ENCODE data around the gene ARFGEF2.
"Not testable (repeated sequence)": the region's sequence is repeated elsewhere in the genome, so short reads cannot be mapped to it uniquely, and the experiment has no call there.

The ARFGEF2 gene

GRCh38 chr20:48930035-48930434, 8.5 kb downstream of the ARFGEF2 start:
- DNase-seq, result no peak

- DNase-seq, result no peak
Measured at GRCh38 chr20:48930878-48931277, 9.4 kb downstream of the ARFGEF2 start.

GRCh38 chr20:48931527-48932374, 10.2 kb downstream of the ARFGEF2 start:
- no peak for DNase-seq

- no peak for DNase-seq
Measured at GRCh38 chr20:48932375-48932941, 10.9 kb downstream of the ARFGEF2 start.

- DNase-seq, result no peak
Measured at GRCh38 chr20:48933017-48933766, 11.7 kb downstream of the ARFGEF2 start.

GRCh38 chr20:48934273-48934877, 12.9 kb downstream of the ARFGEF2 start:
- DNase-seq, result not testable (repeated sequence)

GRCh38 chr20:48934966-48935365, 13.5 kb downstream of the ARFGEF2 start:
- DNase-seq, result not testable (repeated sequence)

GRCh38 chr20:48936178-48936577, 14.7 kb downstream of the ARFGEF2 start:
- DNase-seq, result not testable (repeated sequence)

- DNase-seq, result no peak
Measured at GRCh38 chr20:48937674-48938073, 16.2 kb downstream of the ARFGEF2 start.

GRCh38 chr20:48938670-48939069, 17.2 kb downstream of the ARFGEF2 start:
- DNase-seq, result no peak

GRCh38 chr20:48940170-48940569, 18.7 kb downstream of the ARFGEF2 start:
- no peak for DNase-seq

GRCh38 chr20:48941467-48941866, 20.0 kb downstream of the ARFGEF2 start:
- no peak for DNase-seq

- no peak for DNase-seq
Measured at GRCh38 chr20:48942730-48943129, 21.2 kb downstream of the ARFGEF2 start.

- no peak for DNase-seq
Measured at GRCh38 chr20:48944663-48945297, 23.3 kb downstream of the ARFGEF2 start.

GRCh38 chr20:48945840-48946514, 24.5 kb downstream of the ARFGEF2 start:
- DNase-seq, result no peak

GRCh38 chr20:48948612-48949011, 27.1 kb downstream of the ARFGEF2 start:
- DNase-seq, result no peak

GRCh38 chr20:48949304-48950170, 28.0 kb downstream of the ARFGEF2 start:
- no peak for DNase-seq

GRCh38 chr20:48951041-48951440, 29.5 kb downstream of the ARFGEF2 start:
- DNase-seq, result no peak

- no peak for DNase-seq
Measured at GRCh38 chr20:48951646-48952045, 30.1 kb downstream of the ARFGEF2 start.

- DNase-seq, result no peak
Measured at GRCh38 chr20:48952656-48953055, 31.1 kb downstream of the ARFGEF2 start.

GRCh38 chr20:48953653-48954052, 32.1 kb downstream of the ARFGEF2 start:
- no peak for DNase-seq

All from activated CD4-positive, alpha-beta T cell treated with anti-CD3 and anti-CD28 coated beads, Interleukin-2, Interleukin-6, amounts not matched to agents 100 ng/mL and 50 ng/mL, durations not matched to agents 16 hours and 8 hours (primary cell).